Loucy (cell line): ENCODE results near the gene SERGEF.

Source experiments
- EZH2phosphoT487 ChIP-seq: fragments of 200-600 bp; IDR thresholded peaks from 2 replicates; pipeline ENCODE4 v1.6.1; 2018; ENCODE audit warnings: antibody characterized with exemption, mild to moderate bottlenecking, moderate library complexity, borderline replicate concordance
- TF ChIP-seq, protein P1 (sequence below): fragments of 200-600 bp; sonication (generic); conservative IDR thresholded peaks from 2 replicates; pipeline ENCODE4 v1.5.1; 2014; ENCODE audit warnings: mild to moderate bottlenecking, antibody characterized with exemption, low read length

DNA sequence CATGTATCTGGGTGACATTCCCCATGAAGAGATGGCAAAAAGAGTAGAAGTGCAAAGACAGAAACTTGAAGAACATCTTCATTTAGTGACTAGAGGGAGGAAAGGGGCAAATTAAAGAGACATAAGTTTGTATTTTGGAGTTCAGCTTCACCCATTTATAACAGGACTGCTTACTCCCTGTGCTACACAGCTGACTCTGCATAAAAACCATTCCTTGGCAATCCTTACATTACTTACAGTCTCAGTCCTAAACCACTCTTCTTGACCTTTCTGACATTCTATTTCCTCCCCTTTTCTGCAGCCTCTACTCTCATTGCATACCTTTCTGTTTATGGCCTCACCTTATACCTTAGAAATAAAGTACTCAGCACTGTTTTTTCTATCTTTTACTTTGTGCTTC, 6.8 kb upstream of the SERGEF start:
- TF ChIP-seq, protein P1, sequence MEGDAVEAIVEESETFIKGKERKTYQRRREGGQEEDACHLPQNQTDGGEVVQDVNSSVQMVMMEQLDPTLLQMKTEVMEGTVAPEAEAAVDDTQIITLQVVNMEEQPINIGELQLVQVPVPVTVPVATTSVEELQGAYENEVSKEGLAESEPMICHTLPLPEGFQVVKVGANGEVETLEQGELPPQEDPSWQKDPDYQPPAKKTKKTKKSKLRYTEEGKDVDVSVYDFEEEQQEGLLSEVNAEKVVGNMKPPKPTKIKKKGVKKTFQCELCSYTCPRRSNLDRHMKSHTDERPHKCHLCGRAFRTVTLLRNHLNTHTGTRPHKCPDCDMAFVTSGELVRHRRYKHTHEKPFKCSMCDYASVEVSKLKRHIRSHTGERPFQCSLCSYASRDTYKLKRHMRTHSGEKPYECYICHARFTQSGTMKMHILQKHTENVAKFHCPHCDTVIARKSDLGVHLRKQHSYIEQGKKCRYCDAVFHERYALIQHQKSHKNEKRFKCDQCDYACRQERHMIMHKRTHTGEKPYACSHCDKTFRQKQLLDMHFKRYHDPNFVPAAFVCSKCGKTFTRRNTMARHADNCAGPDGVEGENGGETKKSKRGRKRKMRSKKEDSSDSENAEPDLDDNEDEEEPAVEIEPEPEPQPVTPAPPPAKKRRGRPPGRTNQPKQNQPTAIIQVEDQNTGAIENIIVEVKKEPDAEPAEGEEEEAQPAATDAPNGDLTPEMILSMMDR = no peak
- no peak for TF ChIP-seq EZH2phosphoT487
